Measurements from ENCODE around the gene RAD52.

RAD52 gene

GRCh38 chr12:949453-950191 is at the start of gene RAD52:
RAD52 (minus strand) TSS chr12:949694; CDS start chr12:933058, 16,636 bp downstream.
- DNase-seq: peak; percentile 99

- peak; percentile 45 for DNase-seq
These were observed 48.8 kb upstream of the RAD52 start for GRCh38 chr12:998020-998874.

GRCh38 chr12:997505-997904 is 48.0 kb upstream of the RAD52 start:
- no peak for DNase-seq

- no peak for DNase-seq
These were observed 47.4 kb upstream of the RAD52 start for GRCh38 chr12:996881-997280.

- peak; percentile 26 for DNase-seq
These were observed 43.2 kb upstream of the RAD52 start for GRCh38 chr12:992647-993046.

GRCh38 chr12:991350-992333 is 42.1 kb upstream of the RAD52 start:
- peak; percentile 29 for DNase-seq

- peak; percentile 91 for DNase-seq
These were observed 41.3 kb upstream of the RAD52 start, which contains the start of gene ERC1 for GRCh38 chr12:990661-991349. ERC1 (plus strand) TSS chr12:991223; CDS start chr12:1027904, 36,681 bp downstream.

GRCh38 chr12:989751-990660 is 40.5 kb upstream of the RAD52 start:
- DNase-seq: peak; percentile 80

GRCh38 chr12:989051-989450 is 39.6 kb upstream of the RAD52 start:
- DNase-seq: no peak

- peak; percentile 23 for DNase-seq
These were observed 39.2 kb upstream of the RAD52 start for GRCh38 chr12:988646-989045.

- peak; percentile 27 for DNase-seq
These were observed 32.5 kb upstream of the RAD52 start for GRCh38 chr12:981961-982360.

GRCh38 chr12:981176-981828 is 31.8 kb upstream of the RAD52 start:
- DNase-seq: no peak

- DNase-seq: peak; percentile 46
These were observed 29.9 kb upstream of the RAD52 start for GRCh38 chr12:979349-979748.

GRCh38 chr12:977156-977555 is 27.7 kb upstream of the RAD52 start:
- no peak for DNase-seq

GRCh38 chr12:976644-977043 is 27.1 kb upstream of the RAD52 start:
- no peak for DNase-seq

GRCh38 chr12:974271-974862 is 24.9 kb upstream of the RAD52 start:
- no peak for DNase-seq

GRCh38 chr12:971991-972390 is 22.5 kb upstream of the RAD52 start:
- no peak for DNase-seq

GRCh38 chr12:969821-970220 is 20.3 kb upstream of the RAD52 start:
- no peak for DNase-seq

- no peak for DNase-seq
These were observed 19.1 kb upstream of the RAD52 start for GRCh38 chr12:968545-968944.

- DNase-seq: no peak
These were observed 18.1 kb upstream of the RAD52 start for GRCh38 chr12:967641-968040.

All from OCI-M1 (cell line).